ENCODE measurements around the gene SOWAHA. TPM values are rescaled to one million over a fixed set of nuclear protein-coding genes. Genes with fewer than 3 reads are reported as not detected.

SOWAHA gene
- total RNA-seq, 1 donor from 2014 or later = 0.20 TPM

- Mint-ChIP-seq H3K36me3 (ENCODE audit: low read depth, unreplicated experiment) (no peaks in the 10 kb centered on the region), H3K9me3 (ENCODE audit: unreplicated experiment) (peaks cover 5% of the 10 kb centered on the region), H3K27ac (ENCODE audit: unreplicated experiment) (no peak overlapping the region), H3K27me3 (ENCODE audit: low read depth, unreplicated experiment) (peaks cover 30% of the 10 kb centered on the region), H3K4me1 (ENCODE audit: low read depth, unreplicated experiment) (peaks cover 3% of the 10 kb centered on the region), H3K4me3 (ENCODE audit: unreplicated experiment) (no peak overlapping the region)
- no peaks in the 10 kb centered on the region for H3K9me3 ChIP-seq (ENCODE audit: insufficient read depth, low read depth, low read length)
- no peak overlapping the region for H3K27ac ChIP-seq (ENCODE audit: low read depth, low read length)
- H4K20me1 ChIP-seq (ENCODE audit: insufficient read depth, low read length) = no peaks in the 10 kb centered on the region
- DNase-seq (ENCODE audit: low read depth) = no peak
- H3K4me3 ChIP-seq (ENCODE audit: insufficient read depth, low read depth, low read length) = no peak overlapping the region
- H2AFZ ChIP-seq (ENCODE audit: low read depth, low read length) = no peak overlapping the region
- no peaks in the 10 kb centered on the region for H3K36me3 ChIP-seq (ENCODE audit: insufficient read depth, low read length)
- peaks cover 4% of the 10 kb centered on the region for H3K4me1 ChIP-seq (ENCODE audit: insufficient read depth, low read length)
- TF ChIP-seq EZH2 (IDR thresholded peaks at IDR 0.05; ENCODE audit: insufficient read depth, low read length) = no peak
- TF ChIP-seq CTCF (IDR thresholded peaks at IDR 0.05; ENCODE audit: insufficient read depth, low read depth, low read length) = no peak
- FAIRE-seq = no peak
- no peak overlapping the region for H3K9ac ChIP-seq (ENCODE audit: low read length)
- H3K27me3 ChIP-seq (ENCODE audit: insufficient read depth, low read length) = peaks cover 20% of the 10 kb centered on the region
- H3K4me2 ChIP-seq (ENCODE audit: low read length) = no peak overlapping the region
- H3K79me2 ChIP-seq (ENCODE audit: insufficient read depth, low read length) = no peaks in the 10 kb centered on the region
Observed at GRCh38 chr5:132808866-132809265, 4.2 kb upstream of the SOWAHA start.

GRCh38 chr5:132810605-132811004 is 2.5 kb upstream of the SOWAHA start:
- Mint-ChIP-seq H3K4me1 (ENCODE audit: low read depth, unreplicated experiment) (peaks cover 6% of the 10 kb centered on the region), H3K27me3 (ENCODE audit: low read depth, unreplicated experiment) (peaks cover 36% of the 10 kb centered on the region), H3K4me3 (ENCODE audit: unreplicated experiment) (no peak overlapping the region), H3K36me3 (ENCODE audit: low read depth, unreplicated experiment) (no peaks in the 10 kb centered on the region), H3K27ac (ENCODE audit: unreplicated experiment) (no peak overlapping the region), H3K9me3 (ENCODE audit: unreplicated experiment) (no peaks in the 10 kb centered on the region)
- Histone ChIP-seq H3K9me3 (ENCODE audit: insufficient read depth, low read depth, low read length) (no peaks in the 10 kb centered on the region), H3K4me2 (ENCODE audit: low read length) (no peak overlapping the region), H3K79me2 (ENCODE audit: insufficient read depth, low read length) (no peaks in the 10 kb centered on the region), H3K4me1 (ENCODE audit: insufficient read depth, low read length) (peaks cover 7% of the 10 kb centered on the region), H4K20me1 (ENCODE audit: insufficient read depth, low read length) (no peaks in the 10 kb centered on the region), H3K4me3 (ENCODE audit: insufficient read depth, low read depth, low read length) (no peak overlapping the region), H3K27ac (ENCODE audit: low read depth, low read length) (no peak overlapping the region), H3K36me3 (ENCODE audit: insufficient read depth, low read length) (no peaks in the 10 kb centered on the region), H3K27me3 (ENCODE audit: insufficient read depth, low read length) (peaks cover 20% of the 10 kb centered on the region), H3K9ac (ENCODE audit: low read length) (no peak overlapping the region), H2AFZ (ENCODE audit: low read depth, low read length) (no peak overlapping the region)
- no peak for TF ChIP-seq EZH2 (IDR thresholded peaks at IDR 0.05; ENCODE audit: insufficient read depth, low read length)
- TF ChIP-seq CTCF (IDR thresholded peaks at IDR 0.05; ENCODE audit: insufficient read depth, low read depth, low read length) = no peak
- DNase-seq (ENCODE audit: low read depth) = no peak
- FAIRE-seq = no peak

GRCh38 chr5:132812123-132812765 is 858 bp upstream of the SOWAHA start:
- H4K20me1 ChIP-seq (ENCODE audit: insufficient read depth, low read length) = no peaks in the 10 kb centered on the region
- Mint-ChIP-seq H3K36me3 (ENCODE audit: low read depth, unreplicated experiment) (no peaks in the 10 kb centered on the region), H3K4me3 (ENCODE audit: unreplicated experiment) (no peak overlapping the region), H3K9me3 (ENCODE audit: unreplicated experiment) (no peaks in the 10 kb centered on the region), H3K4me1 (ENCODE audit: low read depth, unreplicated experiment) (peaks cover 5% of the 10 kb centered on the region), H3K27me3 (ENCODE audit: low read depth, unreplicated experiment) (peaks cover 36% of the 10 kb centered on the region), H3K27ac (ENCODE audit: unreplicated experiment) (no peak overlapping the region)
- peak; percentile 7 for TF ChIP-seq EZH2 (IDR thresholded peaks at IDR 0.05; ENCODE audit: insufficient read depth, low read length)
- no peak for TF ChIP-seq CTCF (IDR thresholded peaks at IDR 0.05; ENCODE audit: insufficient read depth, low read depth, low read length)
- no peak overlapping the region for H3K4me2 ChIP-seq (ENCODE audit: low read length)
- no peak for DNase-seq (ENCODE audit: low read depth)
- peaks cover 6% of the 10 kb centered on the region for H3K4me1 ChIP-seq (ENCODE audit: insufficient read depth, low read length)
- no peaks in the 10 kb centered on the region for H3K79me2 ChIP-seq (ENCODE audit: insufficient read depth, low read length)
- no peaks in the 10 kb centered on the region for H3K9me3 ChIP-seq (ENCODE audit: insufficient read depth, low read depth, low read length)
- no peaks in the 10 kb centered on the region for H3K36me3 ChIP-seq (ENCODE audit: insufficient read depth, low read length)
- no peak overlapping the region for H2AFZ ChIP-seq (ENCODE audit: low read depth, low read length)
- no peak for FAIRE-seq
- no peak overlapping the region for H3K9ac ChIP-seq (ENCODE audit: low read length)
- H3K27ac ChIP-seq (ENCODE audit: low read depth, low read length) = no peak overlapping the region
- peaks cover 20% of the 10 kb centered on the region for H3K27me3 ChIP-seq (ENCODE audit: insufficient read depth, low read length)
- no peak overlapping the region for H3K4me3 ChIP-seq (ENCODE audit: insufficient read depth, low read depth, low read length)

Data from astrocyte (in vitro differentiated cells and primary cell).